ENCODE results near the gene TCF7L1. TPM values are rescaled to one million over a fixed set of nuclear protein-coding genes. Genes with fewer than 3 reads are reported as not detected.

The TCF7L1 gene
- total RNA-seq, 4 donors from 2014 or later, result 5.6 to 23.2 (median 10.2) TPM

- no peaks in the 10 kb centered on the region for H3K9me3 ChIP-seq
- peaks cover 0 to 63% (median 22%) of the 10 kb centered on the region in 4 donors for H3K4me1 ChIP-seq
- DNase-seq (ENCODE audit: extremely low spot score), result no peak
- no peaks in the 10 kb centered on the region for H3K27me3 ChIP-seq
- intact Hi-C loops (cut with DNase I), result no loop called here
- no peak overlapping the region for H3K27ac ChIP-seq (replicated peaks in 1 of 4)
- H3K4me3 ChIP-seq, result no peak overlapping the region
- H3K36me3 ChIP-seq, result peaks cover 0 to 8% (median 0%) of the 10 kb centered on the region in 4 donors
- 85% methylated on average over 8 of the region's 8 CpGs for WGBS
- TF ChIP-seq POLR2AphosphoS5 (IDR thresholded peaks at IDR 0.05) (no peak), CTCF (IDR thresholded peaks at IDR 0.05) (no peak), EP300 (IDR thresholded peaks at IDR 0.05) (no peak), POLR2A (IDR thresholded peaks at IDR 0.05; ENCODE audit: low read depth) (no peak)
Measured at GRCh38 chr2:85143463-85144082, 10.4 kb downstream of the TCF7L1 start.

GRCh38 chr2:85145116-85145820, 12.1 kb downstream of the TCF7L1 start:
- H3K27me3 ChIP-seq, result no peaks in the 10 kb centered on the region
- DNase-seq (ENCODE audit: extremely low spot score), result no peak
- intact Hi-C loops (cut with DNase I), result no loop called here
- H3K4me1 ChIP-seq, result peaks cover 0 to 62% (median 17%) of the 10 kb centered on the region in 4 donors
- peaks cover 0 to 8% (median 0%) of the 10 kb centered on the region in 4 donors for H3K36me3 ChIP-seq
- WGBS, result 84% methylated on average over 4 of the region's 4 CpGs
- no peak overlapping the region for H3K27ac ChIP-seq (replicated peaks in 1 of 4)
- no peak for TF ChIP-seq POLR2A (IDR thresholded peaks at IDR 0.05; ENCODE audit: low read depth)
- no peak for TF ChIP-seq EP300 (IDR thresholded peaks at IDR 0.05)
- no peak for TF ChIP-seq CTCF (IDR thresholded peaks at IDR 0.05)
- no peak overlapping the region for H3K4me3 ChIP-seq
- no peaks in the 10 kb centered on the region for H3K9me3 ChIP-seq

GRCh38 chr2:85148190-85148589, 15.0 kb downstream of the TCF7L1 start:
- no peak for DNase-seq (ENCODE audit: extremely low spot score)
- H3K27me3 ChIP-seq, result no peaks in the 10 kb centered on the region
- no peaks in the 10 kb centered on the region for H3K9me3 ChIP-seq
- no peak overlapping the region for H3K4me3 ChIP-seq
- intact Hi-C loops (cut with DNase I), result no loop called here
- no peak overlapping the region for H3K27ac ChIP-seq (replicated peaks in 1 of 4)
- TF ChIP-seq POLR2AphosphoS5 (IDR thresholded peaks at IDR 0.05) (no peak), POLR2A (IDR thresholded peaks at IDR 0.05; ENCODE audit: low read depth) (no peak), CTCF (IDR thresholded peaks at IDR 0.05) (no peak), EP300 (IDR thresholded peaks at IDR 0.05) (no peak)
- peaks cover 0 to 45% (median 17%) of the 10 kb centered on the region in 4 donors for H3K4me1 ChIP-seq
- H3K36me3 ChIP-seq, result no peaks in the 10 kb centered on the region
- WGBS, result 44% methylated on average over 2 of the region's 2 CpGs

- intact Hi-C loops (cut with DNase I), result no loop called here
- DNase-seq (ENCODE audit: extremely low spot score), result no peak
- WGBS, result 76% methylated on average over 1 of the region's 1 CpG
Measured at GRCh38 chr2:85151026-85151425, 17.8 kb downstream of the TCF7L1 start.

More at GRCh38 chr2:85151026-85151425, 17.8 kb downstream of the TCF7L1 start:
- Histone ChIP-seq H3K27ac (replicated peaks in 1 of 4) (no peak overlapping the region), H3K4me1 (peaks cover 17 to 55% (median 37%) of the 10 kb centered on the region in 4 donors), H3K27me3 (no peaks in the 10 kb centered on the region), H3K4me3 (no peak overlapping the region), H3K9me3 (no peaks in the 10 kb centered on the region), H3K36me3 (no peaks in the 10 kb centered on the region)
- TF ChIP-seq POLR2A (IDR thresholded peaks at IDR 0.05; ENCODE audit: low read depth), result no peak
- TF ChIP-seq POLR2AphosphoS5 (IDR thresholded peaks at IDR 0.05), result no peak
- no peak for TF ChIP-seq CTCF (IDR thresholded peaks at IDR 0.05)
- TF ChIP-seq EP300 (IDR thresholded peaks at IDR 0.05), result no peak

All from esophagus muscularis mucosa (tissue), 4 donors.